ENCODE measurements around the gene ADAD2.

The ADAD2 gene

DNA sequence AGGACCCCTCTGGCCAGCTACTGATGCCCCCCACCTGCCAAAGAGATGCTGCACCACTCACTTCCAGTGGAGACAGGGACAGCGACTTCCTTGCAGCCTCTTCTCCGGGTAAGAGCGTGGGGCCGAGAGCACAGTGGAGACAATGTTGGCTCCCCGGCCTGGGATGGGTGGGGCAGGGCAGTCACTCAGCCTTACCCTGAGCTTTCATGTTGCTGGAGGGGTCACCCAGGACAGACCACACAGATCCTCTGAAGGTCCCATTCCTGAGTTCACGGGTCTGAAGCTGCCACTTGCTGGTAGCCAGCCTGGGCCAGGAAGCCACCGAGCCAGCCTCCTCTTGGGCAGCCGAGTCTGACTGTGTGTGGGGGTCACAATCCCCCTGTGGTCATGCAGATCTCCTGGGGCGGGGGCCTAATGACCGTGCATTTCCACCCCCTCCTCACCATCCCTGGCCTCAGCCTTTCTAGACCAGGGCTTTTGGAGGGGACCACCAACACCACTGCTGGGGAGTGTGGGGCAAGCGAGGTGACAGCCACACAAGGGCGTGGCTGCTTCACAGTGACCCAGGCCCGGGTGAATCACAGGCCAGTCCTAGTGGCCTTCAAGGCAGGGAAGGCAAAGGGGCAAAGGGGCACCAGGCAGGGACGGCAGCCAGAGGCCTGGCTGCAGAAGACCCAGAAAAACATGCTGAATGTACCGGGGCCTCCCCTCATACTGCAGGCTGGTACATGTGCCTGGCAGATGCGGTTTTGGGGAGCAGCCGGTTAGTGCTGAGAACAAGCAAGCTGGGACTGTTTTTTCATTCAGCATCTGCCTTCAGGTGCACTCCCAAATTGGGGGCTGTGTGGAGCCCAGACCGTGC is 14.5 kb upstream of the ADAD2 start:
- no peak overlapping the region for H3K27ac ChIP-seq (ENCODE audit: low read length)
- ATAC-seq (ENCODE audit: insufficient read depth, low read depth): no peak

GRCh38 chr16:84177741-84178073 is 13.2 kb upstream of the ADAD2 start:
- DNase-seq: no peak
- H3K27ac ChIP-seq (ENCODE audit: low read length): no peak overlapping the region
- no peaks in the 10 kb centered on the region for H3K9me3 ChIP-seq (ENCODE audit: insufficient read depth, low read length, severe bottlenecking)
- no peak overlapping the region for H3K4me2 ChIP-seq (ENCODE audit: insufficient read depth, low read length)
- no peak for ATAC-seq (ENCODE audit: insufficient read depth, low read depth)
- H3K9ac ChIP-seq (ENCODE audit: low read depth, low read length): no peak overlapping the region
- no peak overlapping the region for H3K4me3 ChIP-seq (ENCODE audit: low read depth in 1 of 2, low read length in 2 of 2)
- no peaks in the 10 kb centered on the region for H3K27me3 ChIP-seq (ENCODE audit: insufficient read depth, low read length, poor library complexity)
- H3K36me3 ChIP-seq (ENCODE audit: insufficient read depth, low read length): peaks cover 52% of the 10 kb centered on the region
- TF ChIP-seq EZH2 (IDR thresholded peaks at IDR 0.05; ENCODE audit: borderline replicate concordance, low read depth, low read length, severe bottlenecking): no peak
- TF ChIP-seq CTCF (IDR thresholded peaks at IDR 0.05; ENCODE audit: borderline replicate concordance, extremely low read depth, low read length, poor library complexity, severe bottlenecking): no peak
- H2AFZ ChIP-seq (ENCODE audit: low read depth, low read length): no peak overlapping the region
- peaks cover 3% of the 10 kb centered on the region; the same call in 1 of the 2 replicates for H3K79me2 ChIP-seq (ENCODE audit: insufficient read depth, low read length)
- peaks cover 20% of the 10 kb centered on the region for H4K20me1 ChIP-seq (ENCODE audit: insufficient read depth, low read length)
- H3K4me1 ChIP-seq (ENCODE audit: insufficient read depth, low read length): peaks cover 7% of the 10 kb centered on the region

More for the DNA sequence above, 14.5 kb upstream of the ADAD2 start:
- no peaks in the 10 kb centered on the region for H3K27me3 ChIP-seq (ENCODE audit: insufficient read depth, low read length, poor library complexity)
- no peak overlapping the region for H3K4me3 ChIP-seq (ENCODE audit: low read depth in 1 of 2, low read length in 2 of 2)
- H3K4me1 ChIP-seq (ENCODE audit: insufficient read depth, low read length): peaks cover 7% of the 10 kb centered on the region
- no peaks in the 10 kb centered on the region for H3K79me2 ChIP-seq (ENCODE audit: insufficient read depth, low read length)
- no peak overlapping the region for H3K4me2 ChIP-seq (ENCODE audit: insufficient read depth, low read length)
- no peak overlapping the region for H3K9ac ChIP-seq (ENCODE audit: low read depth, low read length)
- H2AFZ ChIP-seq (ENCODE audit: low read depth, low read length): no peak overlapping the region
- H3K9me3 ChIP-seq (ENCODE audit: insufficient read depth, low read length, severe bottlenecking): no peaks in the 10 kb centered on the region
- H3K36me3 ChIP-seq (ENCODE audit: insufficient read depth, low read length): peaks cover 39% of the 10 kb centered on the region
- TF ChIP-seq CTCF (IDR thresholded peaks at IDR 0.05; ENCODE audit: borderline replicate concordance, extremely low read depth, low read length, poor library complexity, severe bottlenecking) (no peak), EZH2 (IDR thresholded peaks at IDR 0.05; ENCODE audit: borderline replicate concordance, low read depth, low read length, severe bottlenecking) (no peak)
- DNase-seq: no peak
- peaks cover 8% of the 10 kb centered on the region; the same call in 1 of the 2 replicates for H4K20me1 ChIP-seq (ENCODE audit: insufficient read depth, low read length)

- Histone ChIP-seq H3K27me3 (ENCODE audit: insufficient read depth, low read length, poor library complexity) (no peaks in the 10 kb centered on the region), H3K9me3 (ENCODE audit: insufficient read depth, low read length, severe bottlenecking) (no peaks in the 10 kb centered on the region), H3K9ac (ENCODE audit: low read depth, low read length) (no peak overlapping the region), H3K79me2 (ENCODE audit: insufficient read depth, low read length) (peaks cover 8% of the 10 kb centered on the region), H3K36me3 (ENCODE audit: insufficient read depth, low read length) (peaks cover 57% of the 10 kb centered on the region), H3K4me2 (ENCODE audit: insufficient read depth, low read length) (no peak overlapping the region), H4K20me1 (ENCODE audit: insufficient read depth, low read length) (peaks cover 24% of the 10 kb centered on the region), H3K27ac (ENCODE audit: low read length) (no peak overlapping the region), H2AFZ (ENCODE audit: low read depth, low read length) (no peak overlapping the region), H3K4me1 (ENCODE audit: insufficient read depth, low read length) (peaks cover 7% of the 10 kb centered on the region), H3K4me3 (ENCODE audit: low read depth in 1 of 2, low read length in 2 of 2) (no peak overlapping the region)
- DNase-seq: no peak
- ATAC-seq (ENCODE audit: insufficient read depth, low read depth): no peak
- TF ChIP-seq EZH2 (IDR thresholded peaks at IDR 0.05; ENCODE audit: borderline replicate concordance, low read depth, low read length, severe bottlenecking) (no peak), CTCF (IDR thresholded peaks at IDR 0.05; ENCODE audit: borderline replicate concordance, extremely low read depth, low read length, poor library complexity, severe bottlenecking) (no peak)
Measured at GRCh38 chr16:84178146-84178765, 12.7 kb upstream of the ADAD2 start.

Measured in DND-41 (cell line).